GM21717 (cell line): Measurements from ENCODE around the gene JPH4.

Experiments
- ATAC-seq: cut with Tn5 transposase; IDR thresholded peaks from one replicate; pipeline ENCODE4 v1.9.1; 2021; ENCODE audit warnings: mild to moderate bottlenecking, moderate library complexity; ENCODE audit not compliant: unreplicated experiment

Gene JPH4

GRCh38 chr14:23578560-23579310 lies at the start of gene JPH4:
TSS of gene JPH4 (minus strand) at chr14:23578790. CDS start at chr14:23577453, 1,337 bp downstream.
- no peak for ATAC-seq

DNA sequence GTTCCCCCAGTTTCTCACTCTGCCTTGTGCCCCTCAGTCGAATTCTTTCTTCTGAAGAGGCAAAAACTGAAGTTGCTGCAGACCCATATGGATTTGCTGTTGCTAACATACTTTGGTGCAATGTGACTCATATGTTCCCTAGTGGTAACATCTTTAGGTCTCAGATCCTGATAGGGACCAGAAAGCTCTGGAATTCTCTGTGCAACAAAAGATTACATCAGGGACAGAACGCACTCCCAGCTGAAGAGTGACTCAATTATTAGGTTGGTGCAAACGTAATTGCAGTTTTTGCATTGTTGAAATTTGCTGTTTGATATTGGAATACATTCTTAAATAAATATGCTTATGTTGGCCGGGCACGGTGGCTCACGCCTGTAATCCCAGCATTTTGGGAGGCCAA lies 49.4 kb upstream of the JPH4 start:
- no peak for ATAC-seq

DNA sequence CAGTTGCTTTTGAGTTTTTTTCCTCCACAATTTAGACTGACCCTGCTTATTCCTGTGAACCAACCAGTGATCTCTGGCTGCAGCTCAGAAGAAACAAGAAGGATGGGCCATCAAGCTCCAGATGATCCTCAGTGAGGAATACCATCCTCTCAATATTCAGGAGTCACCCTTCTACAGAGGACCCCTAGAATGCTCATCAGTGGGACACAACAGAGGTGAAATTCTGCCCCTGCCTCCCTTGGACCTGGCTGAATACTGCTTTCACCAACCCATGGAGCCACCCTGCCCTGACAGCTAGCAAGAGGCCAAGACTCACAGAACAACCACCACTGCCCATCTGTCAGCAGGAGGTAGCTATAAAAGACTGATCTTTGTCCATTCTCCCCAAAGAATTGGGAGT lies 48.4 kb upstream of the JPH4 start:
- ATAC-seq: no peak

GRCh38 chr14:23624830-23625404 lies 46.3 kb upstream of the JPH4 start:
- ATAC-seq: no peak

DNA sequence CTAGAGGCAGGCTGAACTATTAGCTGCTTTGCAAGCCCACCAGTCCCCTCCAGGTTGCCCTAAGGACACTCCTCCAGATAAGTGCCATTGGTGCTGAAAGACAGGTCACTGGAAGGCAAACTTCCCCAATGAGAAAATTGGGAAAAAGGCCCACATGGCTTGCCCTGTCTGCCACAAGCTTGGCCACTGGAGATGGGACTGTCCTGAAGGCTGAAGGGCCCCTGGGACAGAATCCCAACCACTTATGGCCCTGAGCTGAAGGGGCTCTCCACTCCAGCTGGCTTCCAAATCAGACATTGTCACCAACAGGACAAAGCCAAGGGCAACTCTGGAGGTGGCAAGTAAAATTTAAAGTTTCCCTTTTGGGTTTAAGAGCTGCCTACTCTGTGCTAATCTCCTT lies 45.4 kb upstream of the JPH4 start:
- no peak for ATAC-seq

DNA sequence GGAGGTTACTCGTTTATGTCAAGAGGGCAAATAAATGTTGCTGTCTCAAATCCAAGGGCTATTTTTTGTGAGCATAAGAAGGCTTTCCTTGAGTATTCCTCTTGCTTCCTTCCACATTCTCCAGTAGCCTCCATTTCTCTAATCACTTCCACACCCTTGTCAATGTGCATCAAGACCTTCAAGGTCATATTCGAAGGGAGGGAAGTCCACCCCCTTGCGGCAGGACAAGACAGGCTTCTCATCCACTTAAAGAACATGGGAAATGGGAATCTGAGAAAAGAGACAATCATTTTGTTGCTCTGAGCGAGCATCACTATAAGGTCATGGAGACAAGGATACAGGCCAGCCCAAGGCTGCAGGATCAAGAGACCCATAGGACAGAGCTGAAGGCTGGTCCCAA lies 44.4 kb upstream of the JPH4 start:
- ATAC-seq: no peak

- ATAC-seq: no peak
Measured at GRCh38 chr14:23621932-23622730, 43.5 kb upstream of the JPH4 start.

GRCh38 chr14:23621204-23621931 lies 42.8 kb upstream of the JPH4 start:
- ATAC-seq: no peak

DNA sequence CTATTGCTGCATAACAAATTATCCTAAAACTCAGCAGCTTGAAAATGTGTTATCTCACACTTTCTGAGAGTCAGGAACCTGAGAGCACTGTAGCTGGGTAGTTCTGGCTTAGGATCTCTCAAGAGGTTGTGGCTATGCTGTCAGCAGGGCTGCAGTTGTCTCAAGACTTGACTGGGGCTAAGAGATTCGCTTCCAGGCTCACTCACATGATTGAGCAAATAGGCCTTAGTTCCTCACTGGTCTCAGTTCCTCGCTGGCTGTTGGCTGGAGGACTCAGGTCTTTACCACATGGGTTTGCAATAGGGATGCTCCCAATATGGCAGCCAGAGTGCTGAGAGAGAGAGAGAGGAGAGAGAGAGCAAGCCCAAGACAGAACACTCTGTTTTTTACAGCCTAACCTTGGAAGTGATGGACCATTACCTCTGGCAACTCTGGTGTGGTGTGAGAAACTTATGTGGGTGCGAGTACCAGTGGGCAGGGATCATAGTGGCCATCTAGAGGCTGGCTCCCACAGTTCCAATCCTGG lies 41.6 kb upstream of the JPH4 start:
- no peak for ATAC-seq

DNA sequence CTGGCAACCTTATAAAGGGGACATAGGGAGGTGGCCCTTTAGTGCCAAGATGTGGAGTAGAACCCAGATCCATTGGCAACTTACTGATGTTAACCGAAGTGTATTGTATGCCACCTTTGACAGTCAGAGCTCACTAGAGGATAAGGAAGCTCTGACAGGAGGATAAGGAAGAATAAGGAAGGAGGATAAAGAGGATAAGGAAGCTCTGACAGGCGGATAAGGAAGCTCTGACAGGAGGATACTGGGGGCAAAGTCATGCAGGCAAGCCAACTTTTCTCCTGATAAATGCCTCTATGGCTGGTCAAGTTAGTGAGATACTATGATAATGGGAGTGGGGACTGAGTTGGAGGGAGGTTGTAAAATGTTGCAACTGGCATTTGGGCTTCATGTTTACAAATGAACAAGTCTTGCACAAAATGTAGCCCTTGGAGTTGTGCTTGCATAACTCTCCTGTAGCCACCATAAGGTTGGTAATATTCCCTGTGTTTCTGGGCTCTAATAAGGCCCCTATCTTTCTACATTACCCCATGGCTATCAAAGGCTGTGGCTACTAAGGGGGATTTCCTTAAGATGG lies 39.9 kb upstream of the JPH4 start:
- ATAC-seq: no peak

DNA sequence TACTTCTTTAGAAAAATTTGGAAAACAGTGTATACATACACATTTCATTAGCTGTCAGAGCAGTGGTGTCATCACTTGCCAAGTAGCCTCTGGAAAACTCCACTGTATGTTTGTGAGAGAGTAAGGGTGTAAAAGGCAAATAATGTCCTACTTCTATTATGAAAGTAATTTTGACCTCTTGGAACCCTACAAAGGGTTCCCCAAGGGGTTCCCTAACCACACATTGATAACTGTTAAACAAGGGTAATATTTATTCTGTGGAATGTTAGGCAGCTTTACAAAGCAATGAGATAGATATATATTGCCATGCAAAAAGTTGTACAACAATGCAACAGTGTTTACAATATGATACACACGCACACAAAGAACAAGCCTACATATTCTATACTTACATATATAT lies 38.9 kb upstream of the JPH4 start:
- no peak for ATAC-seq

DNA sequence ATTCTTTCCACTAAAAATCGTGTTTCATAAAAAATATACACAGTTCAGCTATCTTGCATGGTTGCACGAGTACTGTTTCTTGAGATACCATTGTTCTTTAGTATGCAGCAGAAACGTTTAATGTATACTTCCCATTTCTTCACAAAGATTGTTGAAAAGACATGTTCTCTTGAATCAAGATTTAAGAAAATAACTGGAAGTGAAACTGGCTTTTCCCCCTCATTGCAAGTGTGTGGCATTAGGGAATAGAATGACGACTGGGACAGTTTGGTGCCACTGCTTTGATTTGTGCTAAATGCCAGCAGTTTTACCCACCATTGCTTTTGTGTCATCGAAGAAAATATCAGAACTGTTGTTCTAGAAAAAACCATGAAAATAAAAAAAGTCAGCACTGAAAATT lies 37.3 kb upstream of the JPH4 start:
- no peak for ATAC-seq

DNA sequence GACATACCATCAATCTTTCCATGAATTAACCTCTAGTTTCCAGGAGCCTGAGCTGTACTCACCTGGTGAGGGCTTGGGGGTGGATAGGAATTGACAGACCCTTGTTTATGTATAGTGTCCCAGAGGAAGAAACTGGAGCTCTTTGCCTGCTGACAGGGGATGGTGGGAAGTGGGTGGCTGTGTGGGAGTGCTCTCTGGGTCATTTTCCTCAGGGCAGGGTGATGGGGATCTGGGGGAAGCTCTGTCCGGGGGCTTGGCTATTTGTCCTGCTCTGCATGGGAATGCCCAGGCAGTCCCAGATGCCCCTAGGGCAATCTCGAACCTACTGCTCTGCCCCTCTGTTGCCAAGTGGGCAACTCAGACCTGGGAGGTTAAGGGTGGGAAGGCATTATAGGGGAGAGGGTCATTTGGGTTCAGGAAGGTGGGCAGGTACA lies 35.8 kb upstream of the JPH4 start:
- ATAC-seq: no peak

DNA sequence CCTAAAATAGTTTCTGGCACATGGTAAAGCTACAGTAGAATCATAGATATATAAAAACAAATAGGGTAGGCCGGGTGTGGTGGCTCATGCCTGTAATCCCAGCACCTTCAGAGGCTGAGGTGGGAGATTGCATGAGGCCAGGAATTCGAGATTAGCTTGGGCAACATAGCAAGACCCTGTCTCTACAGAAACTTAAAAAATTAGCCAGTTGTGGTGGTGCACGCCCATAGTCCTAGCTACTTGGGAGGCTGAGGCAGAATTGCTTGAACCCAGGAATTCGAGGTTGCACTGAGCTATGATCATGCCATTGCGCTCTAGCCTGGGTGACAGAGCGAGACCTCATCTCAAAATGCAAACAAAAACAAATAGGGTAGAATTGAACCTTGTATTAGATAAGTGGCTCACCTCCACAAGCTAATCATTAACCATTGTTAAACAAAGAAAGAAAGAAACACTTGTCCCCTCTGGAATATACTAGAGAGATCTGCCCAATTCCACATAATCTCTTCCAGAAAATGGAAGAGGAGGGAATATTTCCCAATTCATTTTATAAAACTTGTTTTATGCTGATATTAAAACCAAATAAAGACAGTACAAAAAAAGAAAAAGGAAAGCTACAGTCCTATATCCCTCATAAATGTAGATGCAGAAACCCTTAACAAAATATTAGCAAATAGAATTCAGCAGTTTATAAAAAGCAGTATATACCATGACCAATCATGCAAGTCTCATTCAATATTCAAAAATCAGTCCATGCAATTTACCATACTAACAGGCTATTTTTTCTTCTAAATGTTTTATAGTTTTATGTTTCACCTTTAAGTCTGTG lies 34.9 kb upstream of the JPH4 start:
- no peak for ATAC-seq

GRCh38 chr14:23612802-23613201 lies 34.2 kb upstream of the JPH4 start:
- ATAC-seq: no peak

GRCh38 chr14:23612354-23612732 lies 33.8 kb upstream of the JPH4 start:
- ATAC-seq: no peak

DNA sequence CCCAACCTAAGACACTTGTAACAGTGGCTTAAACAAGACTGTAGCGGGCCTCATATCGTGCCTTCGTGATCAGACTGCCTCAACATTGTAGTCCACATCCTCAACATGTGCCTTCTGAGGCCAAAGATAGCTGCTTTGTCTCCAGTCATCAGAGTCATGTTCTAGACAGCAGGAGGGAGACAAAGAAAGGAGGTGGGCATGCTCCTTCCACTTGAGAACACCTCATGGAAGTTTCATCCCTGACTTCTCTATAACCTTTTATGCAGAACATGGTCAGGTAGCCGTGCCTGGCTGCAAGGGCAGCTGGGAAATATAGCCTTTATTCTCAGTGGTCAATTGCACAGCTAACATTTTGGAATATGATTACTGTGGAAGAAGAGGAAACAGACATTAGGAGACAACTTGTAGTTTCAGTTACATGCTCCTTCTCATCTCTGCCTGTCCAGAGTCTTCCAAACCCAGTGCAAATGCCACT lies 32.3 kb upstream of the JPH4 start:
- no peak for ATAC-seq

DNA sequence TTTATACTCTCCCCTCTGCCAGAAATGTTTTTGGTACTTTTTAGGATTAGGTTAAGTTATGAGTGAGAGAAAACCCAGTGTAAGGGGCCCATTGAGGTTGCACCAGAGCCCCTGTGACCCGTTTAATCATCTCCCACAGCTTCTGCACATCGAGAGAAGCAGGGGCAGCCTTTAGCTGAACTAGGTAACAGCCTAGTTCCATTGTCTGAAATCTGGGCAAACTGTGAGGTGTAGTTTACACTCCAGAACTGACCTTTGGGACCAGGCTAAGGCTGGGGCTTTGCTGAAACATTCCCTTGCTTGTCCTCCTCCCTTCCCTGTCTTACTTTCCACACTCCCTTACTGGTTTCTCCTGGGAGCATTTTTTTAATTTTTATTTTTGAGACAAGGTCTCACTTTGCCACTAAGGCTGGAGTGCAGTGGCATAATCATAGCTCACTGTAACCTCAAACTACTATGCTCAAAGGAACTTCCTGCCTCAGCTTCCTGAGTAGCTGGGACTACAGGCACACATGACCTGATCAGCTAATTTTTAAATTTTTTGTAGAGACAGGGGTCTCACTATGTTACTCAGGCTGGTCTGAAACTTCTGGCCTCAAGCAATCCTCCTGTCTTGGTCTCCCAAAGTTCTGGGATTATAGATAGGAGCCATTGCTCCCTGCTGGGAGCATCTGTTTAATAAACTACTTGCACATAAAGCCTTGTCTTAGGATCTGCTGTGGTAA lies 31.7 kb upstream of the JPH4 start:
- no peak for ATAC-seq
